GM18508 (cell line): ENCODE measurements around the gene NANS.

ENCODE experiments used
- ATAC-seq: cut with Tn5 transposase; IDR thresholded peaks from one replicate; pipeline ENCODE4 v1.9.1; 2021; ENCODE audit warnings: moderate number of reproducible peaks; ENCODE audit not compliant: insufficient read depth, unreplicated experiment

The NANS gene

GRCh38 chr9:98037357-98037756 is 19.2 kb upstream of the NANS start:
- no peak for ATAC-seq

GRCh38 chr9:98038958-98039357 is 17.6 kb upstream of the NANS start:
- ATAC-seq, result no peak

GRCh38 chr9:98039607-98040017 is 16.9 kb upstream of the NANS start:
- ATAC-seq, result no peak

- ATAC-seq, result no peak
Measured at GRCh38 chr9:98040212-98040611, 16.3 kb upstream of the NANS start.

DNA sequence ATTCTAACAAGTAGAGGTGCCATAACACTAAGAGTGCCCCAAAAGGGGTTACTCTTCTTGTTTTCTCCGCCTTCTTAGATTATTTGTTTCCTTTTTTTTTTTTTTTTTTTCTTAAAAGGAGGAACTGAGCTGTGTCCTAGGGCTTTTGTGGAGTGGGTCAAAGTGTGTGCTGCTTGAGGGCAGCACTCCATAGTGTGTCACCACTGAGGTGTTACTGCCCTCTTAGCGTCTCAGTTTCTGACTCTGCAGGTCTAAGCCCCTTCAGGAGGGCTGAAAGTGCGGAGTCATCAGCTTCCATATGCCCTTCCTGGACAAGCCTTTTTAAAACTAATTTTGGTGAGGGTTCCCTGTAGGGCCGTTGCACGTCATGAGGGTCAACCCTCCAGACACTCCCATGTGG is 12.6 kb upstream of the NANS start:
- ATAC-seq, result no peak

DNA sequence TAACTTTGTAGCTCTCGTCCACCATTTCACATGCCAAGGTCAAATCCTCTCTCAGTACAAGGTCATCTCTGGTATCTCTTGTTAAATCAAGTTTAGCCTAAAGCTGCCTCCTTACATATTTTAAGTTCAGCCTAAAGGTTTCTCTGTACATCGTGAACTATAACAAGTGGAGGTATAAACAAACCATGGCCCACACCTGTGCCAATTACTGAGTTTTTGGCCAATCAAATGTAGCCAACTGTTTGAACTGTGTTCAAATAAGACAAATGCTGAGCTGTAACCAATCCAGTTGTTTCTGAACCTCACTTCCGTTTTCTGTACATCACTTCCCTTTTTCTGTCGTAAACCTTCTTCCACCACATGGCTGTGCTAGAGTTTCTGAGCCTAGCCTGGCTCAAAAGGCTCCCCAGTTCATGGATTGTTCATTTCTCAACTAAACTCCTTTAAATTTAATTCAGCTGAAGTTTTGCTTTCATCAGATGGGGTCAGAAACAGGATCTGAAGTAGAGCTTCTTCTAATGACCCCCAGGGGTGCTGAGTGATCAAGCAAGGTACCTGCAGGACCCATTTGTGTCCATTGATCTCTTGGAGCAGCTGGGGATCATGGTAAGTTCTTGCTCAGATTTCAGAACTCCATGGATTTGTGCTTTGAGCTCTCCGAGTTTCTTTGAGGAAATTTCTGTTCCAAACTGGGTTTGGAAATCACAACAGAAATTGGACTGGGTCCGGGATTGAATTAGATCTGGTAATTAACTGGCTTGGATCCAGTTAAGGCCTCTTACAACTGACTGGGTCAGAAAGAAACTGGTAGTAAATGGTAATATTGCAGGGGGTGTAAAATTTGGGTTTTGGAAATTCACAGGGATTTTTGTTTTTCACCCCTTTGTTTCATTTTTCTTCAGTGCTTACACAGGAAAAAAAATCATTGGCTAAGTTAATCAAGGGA is 11.0 kb upstream of the NANS start:
- no peak for ATAC-seq

GRCh38 chr9:98046180-98046543 is 10.4 kb upstream of the NANS start:
- ATAC-seq, result no peak

- ATAC-seq, result no peak
Measured at GRCh38 chr9:98047002-98047401, 9.5 kb upstream of the NANS start.

GRCh38 chr9:98049288-98050072 is 7.1 kb upstream of the NANS start:
- no peak for ATAC-seq

DNA sequence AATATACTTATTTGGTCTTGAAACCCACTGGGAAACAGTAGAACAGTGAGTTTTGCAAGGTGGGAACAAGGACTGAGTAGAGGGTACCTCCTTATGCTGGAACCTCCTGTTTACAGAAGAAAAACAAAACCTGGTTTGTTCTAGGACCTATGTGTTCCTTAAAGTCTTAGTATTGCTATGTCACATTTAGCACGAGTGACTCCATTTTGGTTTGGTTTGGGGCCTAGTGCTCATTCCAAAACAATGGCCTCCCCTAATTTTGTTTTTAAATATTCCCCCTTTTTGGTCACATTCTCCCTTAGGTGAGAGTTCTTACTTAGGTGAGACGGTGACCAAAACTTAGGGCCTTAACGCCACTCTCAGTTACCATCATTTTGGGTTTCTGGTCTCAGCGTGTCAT is 6.2 kb upstream of the NANS start:
- no peak for ATAC-seq

- no peak for ATAC-seq
Measured at GRCh38 chr9:98054376-98054951, 2.1 kb upstream of the NANS start.

GRCh38 chr9:98057138-98057799 is 737 bp downstream of the NANS start:
- no peak for ATAC-seq

DNA sequence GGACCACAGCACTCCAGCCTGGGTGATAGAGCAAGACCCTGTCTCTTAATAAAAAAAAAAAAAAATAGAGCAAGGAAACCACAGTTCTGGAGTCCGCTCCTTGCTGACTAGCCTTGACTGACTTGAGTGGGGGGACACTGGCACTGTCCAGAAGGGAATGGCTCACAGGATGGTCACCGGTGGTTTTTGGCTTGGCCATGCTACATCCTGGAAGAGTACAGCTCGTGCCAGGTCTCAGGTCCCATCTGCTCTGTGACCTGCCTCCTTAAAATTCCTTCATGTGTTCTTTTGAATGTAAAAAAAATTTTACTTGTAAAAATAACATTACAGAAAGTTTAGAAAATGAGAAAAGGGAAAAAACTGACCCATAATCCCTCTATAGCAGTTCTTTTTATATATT is 5.6 kb downstream of the NANS start:
- ATAC-seq, result no peak

GRCh38 chr9:98064623-98065392 is 8.3 kb downstream of the NANS start:
- no peak for ATAC-seq

GRCh38 chr9:98066235-98066634 is 9.7 kb downstream of the NANS start:
- ATAC-seq, result no peak

GRCh38 chr9:98067184-98067583 is 10.7 kb downstream of the NANS start:
- ATAC-seq, result no peak

- ATAC-seq, result no peak
Measured at GRCh38 chr9:98069551-98069950, 13.0 kb downstream of the NANS start.

- ATAC-seq, result no peak
Measured at GRCh38 chr9:98070704-98071103, 14.2 kb downstream of the NANS start.

- no peak for ATAC-seq
Measured at GRCh38 chr9:98071737-98072136, 15.2 kb downstream of the NANS start.
